HG02981 (cell line): ENCODE measurements around the gene CCDC60.

Source experiments
- ATAC-seq: cut with Tn5 transposase; IDR thresholded peaks from one replicate; pipeline ENCODE4 v1.9.1; 2021; ENCODE audit warnings: mild to moderate bottlenecking, moderate library complexity; ENCODE audit not compliant: unreplicated experiment

Gene CCDC60

GRCh38 chr12:119334430-119335170 lies at the start of gene CCDC60:
TSS of gene CCDC60 (plus strand) at chr12:119334729. CDS start at chr12:119335177, 448 bp downstream.
- no peak for ATAC-seq

GRCh38 chr12:119288576-119288975 lies 46.0 kb upstream of the CCDC60 start:
- ATAC-seq: no peak

- no peak for ATAC-seq
These were observed 41.5 kb upstream of the CCDC60 start for GRCh38 chr12:119292893-119293630.

GRCh38 chr12:119294211-119294610 lies 40.3 kb upstream of the CCDC60 start:
- no peak for ATAC-seq

GRCh38 chr12:119296535-119296934 lies 38.0 kb upstream of the CCDC60 start:
- ATAC-seq: no peak

- ATAC-seq: no peak
These were observed 35.4 kb upstream of the CCDC60 start for GRCh38 chr12:119299130-119299529.

GRCh38 chr12:119301379-119301778 lies 33.1 kb upstream of the CCDC60 start:
- ATAC-seq: no peak

- no peak for ATAC-seq
These were observed 32.0 kb upstream of the CCDC60 start for GRCh38 chr12:119302451-119303080.

GRCh38 chr12:119306593-119306992 lies 27.9 kb upstream of the CCDC60 start:
- no peak for ATAC-seq

- no peak for ATAC-seq
These were observed 26.8 kb upstream of the CCDC60 start for GRCh38 chr12:119307747-119308146.

GRCh38 chr12:119308708-119309456 lies 25.6 kb upstream of the CCDC60 start:
- no peak for ATAC-seq

- no peak for ATAC-seq
These were observed 22.7 kb upstream of the CCDC60 start for GRCh38 chr12:119311878-119312277.

GRCh38 chr12:119312904-119313303 lies 21.6 kb upstream of the CCDC60 start:
- ATAC-seq: no peak

GRCh38 chr12:119314290-119314689 lies 20.2 kb upstream of the CCDC60 start:
- no peak for ATAC-seq

- ATAC-seq: no peak
These were observed 14.9 kb upstream of the CCDC60 start for GRCh38 chr12:119319638-119320037.

- no peak for ATAC-seq
These were observed 13.9 kb upstream of the CCDC60 start for GRCh38 chr12:119320678-119321077.

GRCh38 chr12:119322301-119322723 lies 12.2 kb upstream of the CCDC60 start:
- no peak for ATAC-seq

- ATAC-seq: no peak
These were observed 8.7 kb upstream of the CCDC60 start for GRCh38 chr12:119325813-119326212.

- no peak for ATAC-seq
These were observed 8.2 kb upstream of the CCDC60 start for GRCh38 chr12:119326341-119326740.

- ATAC-seq: no peak
These were observed 7.1 kb upstream of the CCDC60 start for GRCh38 chr12:119327471-119327870.

- no peak for ATAC-seq
These were observed 6.4 kb upstream of the CCDC60 start for GRCh38 chr12:119328111-119328510.
